Endothelial cell (in vitro differentiated cells): ENCODE results near the gene THSD4. TPM values are rescaled to one million over a fixed set of nuclear protein-coding genes. Genes with fewer than 3 reads are reported as not detected.

Experiments used
- DNase-seq: peaks from one replicate; pipeline ENCODE4 v3.0.0; 2021; ENCODE audit warnings: low spot score
- H3K27ac Mint-ChIP-seq: one replicate; pipeline ENCODE4 v1.8.0; 2021; ENCODE audit warnings: mixed read lengths, inconsistent platforms; ENCODE audit not compliant: unreplicated experiment
- H3K27me3 Mint-ChIP-seq: one replicate; pipeline ENCODE4 v1.8.0; 2021; ENCODE audit warnings: mild to moderate bottlenecking, moderate library complexity, mixed read lengths, inconsistent platforms; ENCODE audit not compliant: unreplicated experiment
- H3K36me3 Mint-ChIP-seq: one replicate; pipeline ENCODE4 v1.8.0; 2021; ENCODE audit warnings: mild to moderate bottlenecking, low read depth, mixed read lengths, inconsistent platforms; ENCODE audit not compliant: unreplicated experiment
- H3K4me1 Mint-ChIP-seq: one replicate; pipeline ENCODE4 v1.8.0; 2021; ENCODE audit warnings: mild to moderate bottlenecking, mixed read lengths, inconsistent platforms; ENCODE audit not compliant: unreplicated experiment
- H3K4me3 Mint-ChIP-seq: one replicate; pipeline ENCODE4 v1.8.0; 2021; ENCODE audit warnings: mild to moderate bottlenecking, mixed read lengths, inconsistent platforms; ENCODE audit not compliant: unreplicated experiment
- H3K9me3 Mint-ChIP-seq: one replicate; pipeline ENCODE4 v1.8.0; 2021; ENCODE audit warnings: mixed read lengths, inconsistent platforms; ENCODE audit not compliant: unreplicated experiment
- total RNA-seq: library from RNA; stranded (reverse); fragmentation: NEBNext Ultra II Directional; extraction: Animal tissue kit (Norgen Biotek cat#: 25700); gene quantifications from one replicate; pipeline ENCODE4 v1.2.1, GENCODE V29; 2021; ENCODE audit not compliant: unreplicated experiment
- TF ChIP-seq, protein P1 (sequence below): fragments of 200-600 bp; sonication (generic); IDR thresholded peaks from one replicate; pipeline ENCODE4 v1.5.0; 2021; ENCODE audit warnings: antibody characterized with exemption; ENCODE audit not compliant: unreplicated experiment

THSD4 gene
- total RNA-seq, 1 donor from 2014 or later, result 0.92 TPM

DNA sequence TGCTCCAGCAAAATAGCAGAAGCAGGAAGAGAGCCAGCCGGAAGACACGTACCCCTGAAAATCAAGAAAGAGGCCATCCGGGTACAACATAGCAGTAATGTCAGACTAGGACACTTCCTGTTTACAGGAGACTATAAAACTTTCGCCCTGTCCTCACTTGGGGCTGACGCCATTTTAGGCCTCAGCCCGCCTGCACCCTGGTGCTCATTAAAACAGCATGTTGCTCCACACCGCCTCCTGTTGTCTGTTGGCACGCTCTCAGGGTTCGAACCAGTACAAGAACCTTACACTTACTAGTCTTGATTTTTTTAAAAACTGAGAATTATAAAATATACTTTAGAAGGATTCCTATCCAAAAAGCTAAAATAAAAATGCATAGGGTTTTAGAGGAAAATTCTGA, 535.3 kb downstream of the THSD4 start:
- H3K4me1 Mint-ChIP-seq, result no peaks in the 10 kb centered on the region
- no peak for DNase-seq
- peaks cover 2% of the 10 kb centered on the region for H3K27me3 Mint-ChIP-seq
- H3K4me3 Mint-ChIP-seq, result no peak overlapping the region
- TF ChIP-seq, protein P1, sequence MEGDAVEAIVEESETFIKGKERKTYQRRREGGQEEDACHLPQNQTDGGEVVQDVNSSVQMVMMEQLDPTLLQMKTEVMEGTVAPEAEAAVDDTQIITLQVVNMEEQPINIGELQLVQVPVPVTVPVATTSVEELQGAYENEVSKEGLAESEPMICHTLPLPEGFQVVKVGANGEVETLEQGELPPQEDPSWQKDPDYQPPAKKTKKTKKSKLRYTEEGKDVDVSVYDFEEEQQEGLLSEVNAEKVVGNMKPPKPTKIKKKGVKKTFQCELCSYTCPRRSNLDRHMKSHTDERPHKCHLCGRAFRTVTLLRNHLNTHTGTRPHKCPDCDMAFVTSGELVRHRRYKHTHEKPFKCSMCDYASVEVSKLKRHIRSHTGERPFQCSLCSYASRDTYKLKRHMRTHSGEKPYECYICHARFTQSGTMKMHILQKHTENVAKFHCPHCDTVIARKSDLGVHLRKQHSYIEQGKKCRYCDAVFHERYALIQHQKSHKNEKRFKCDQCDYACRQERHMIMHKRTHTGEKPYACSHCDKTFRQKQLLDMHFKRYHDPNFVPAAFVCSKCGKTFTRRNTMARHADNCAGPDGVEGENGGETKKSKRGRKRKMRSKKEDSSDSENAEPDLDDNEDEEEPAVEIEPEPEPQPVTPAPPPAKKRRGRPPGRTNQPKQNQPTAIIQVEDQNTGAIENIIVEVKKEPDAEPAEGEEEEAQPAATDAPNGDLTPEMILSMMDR, result peak; percentile 12
- no peaks in the 10 kb centered on the region for H3K36me3 Mint-ChIP-seq
- H3K9me3 Mint-ChIP-seq, result no peaks in the 10 kb centered on the region
- H3K27ac Mint-ChIP-seq, result no peak overlapping the region

DNA sequence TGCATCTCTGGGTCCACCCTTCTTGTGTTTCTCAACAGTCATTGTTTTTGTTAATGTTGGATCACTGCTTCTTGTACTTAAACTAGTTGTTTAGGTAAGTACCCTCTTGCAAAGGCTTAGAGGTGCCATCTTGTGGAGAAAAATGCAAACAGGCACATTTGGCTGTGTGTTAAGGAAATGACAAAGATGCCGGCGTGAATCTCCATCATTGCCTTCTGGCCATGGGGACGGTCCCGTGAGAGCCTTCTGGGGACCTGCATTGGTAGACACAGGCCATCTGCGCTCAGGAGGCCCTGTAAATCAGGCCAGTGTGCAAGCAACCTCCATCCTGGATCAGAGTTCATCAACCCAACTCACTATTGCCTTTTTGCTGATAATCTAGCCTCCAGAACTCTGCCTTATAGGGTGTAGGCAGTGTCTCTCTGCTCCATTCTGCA, 536.5 kb downstream of the THSD4 start:
- DNase-seq, result peak; percentile 37
- Mint-ChIP-seq H3K36me3 (no peaks in the 10 kb centered on the region), H3K27me3 (peaks cover 2% of the 10 kb centered on the region), H3K4me3 (no peak overlapping the region), H3K27ac (no peak overlapping the region), H3K4me1 (no peaks in the 10 kb centered on the region), H3K9me3 (no peaks in the 10 kb centered on the region)
- TF ChIP-seq, protein P1, result no peak

DNA sequence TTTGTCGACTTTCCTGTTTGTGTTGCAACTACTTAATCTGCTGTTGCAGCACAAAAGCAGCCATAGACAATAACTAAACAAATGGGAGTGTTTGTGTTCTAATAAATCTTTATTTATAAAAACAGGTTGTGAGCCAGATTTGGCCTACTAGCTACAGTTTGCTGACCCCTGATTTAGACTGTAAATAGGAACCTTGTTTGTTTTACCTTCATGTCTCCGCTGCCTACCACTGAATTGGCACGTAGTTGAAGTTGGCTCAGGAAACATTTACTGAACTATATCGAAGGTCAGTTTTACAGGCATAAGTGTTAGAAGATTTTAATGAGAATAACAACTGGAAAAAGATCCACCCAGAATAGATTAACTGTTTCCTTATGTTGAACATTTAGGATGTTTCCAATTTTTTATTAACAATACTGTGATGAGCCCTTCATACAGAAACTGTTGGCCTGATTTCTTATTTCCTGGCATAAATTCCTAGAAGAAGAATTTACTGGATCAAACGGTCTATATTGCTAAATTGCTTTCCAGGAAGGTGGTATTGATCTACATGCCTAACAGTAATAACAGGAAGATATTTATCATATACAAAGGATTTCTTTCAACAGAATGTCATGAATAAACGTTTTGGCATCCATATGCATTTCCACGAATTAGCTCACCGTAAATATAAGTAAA, 538.9 kb downstream of the THSD4 start:
- DNase-seq, result no peak
- Mint-ChIP-seq H3K27me3 (no peaks in the 10 kb centered on the region), H3K9me3 (no peaks in the 10 kb centered on the region), H3K4me3 (no peak overlapping the region), H3K4me1 (no peaks in the 10 kb centered on the region), H3K27ac (no peak overlapping the region), H3K36me3 (no peaks in the 10 kb centered on the region)
- TF ChIP-seq, protein P1, result no peak

DNA sequence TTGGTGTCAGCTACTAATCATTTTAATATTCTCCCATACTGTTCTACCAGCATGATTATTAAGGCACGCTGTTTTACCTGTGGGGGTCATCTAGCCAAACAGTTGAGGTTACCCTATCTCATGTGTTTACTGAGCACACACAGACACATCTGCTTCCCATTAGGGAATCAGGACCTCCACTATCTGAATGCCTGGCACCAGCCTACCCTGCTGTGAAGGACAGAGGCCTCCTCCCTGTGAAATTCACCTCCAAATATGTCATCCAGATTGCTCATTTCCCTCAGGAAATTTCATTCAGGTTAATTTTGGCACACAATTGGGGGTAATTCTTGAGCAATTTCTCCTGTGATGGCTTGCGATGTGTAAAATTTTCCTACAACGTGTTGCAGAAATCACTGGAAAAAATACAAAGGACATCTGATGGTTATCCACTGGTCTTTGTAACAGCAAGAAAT, 539.5 kb downstream of the THSD4 start:
- Mint-ChIP-seq H3K4me3 (no peak overlapping the region), H3K9me3 (no peaks in the 10 kb centered on the region), H3K36me3 (no peaks in the 10 kb centered on the region), H3K4me1 (no peaks in the 10 kb centered on the region), H3K27me3 (no peaks in the 10 kb centered on the region), H3K27ac (no peak overlapping the region)
- TF ChIP-seq, protein P1, result no peak
- DNase-seq, result no peak

DNA sequence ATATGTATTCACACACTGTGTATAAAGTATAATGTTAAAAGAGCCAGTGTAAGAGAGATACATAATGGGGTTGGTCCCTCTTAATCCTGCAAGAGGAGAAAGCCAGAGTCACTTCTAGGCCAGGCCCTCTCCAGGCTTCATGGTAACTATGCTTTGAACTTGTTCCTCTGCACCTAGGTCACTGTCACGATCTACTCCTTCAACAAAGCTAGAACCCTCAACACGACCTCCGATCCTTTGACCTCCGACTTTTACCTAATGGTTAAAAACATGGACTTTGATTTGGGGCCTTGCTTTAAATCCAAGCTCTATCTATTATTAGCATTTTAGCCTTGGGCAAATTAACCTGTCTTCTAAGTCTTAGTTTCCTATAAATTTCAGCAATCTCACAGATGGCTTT, 541.2 kb downstream of the THSD4 start:
- Mint-ChIP-seq H3K27ac (no peak overlapping the region), H3K27me3 (no peaks in the 10 kb centered on the region), H3K4me3 (no peak overlapping the region), H3K9me3 (no peaks in the 10 kb centered on the region), H3K4me1 (no peaks in the 10 kb centered on the region), H3K36me3 (no peaks in the 10 kb centered on the region)
- TF ChIP-seq, protein P1, result no peak
- no peak for DNase-seq
